Erythroblast (primary cell): ENCODE results near the gene FBXW7.

Experiments
- GATA1 ChIP-seq: IDR thresholded peaks from 2 replicates; pipeline ENCODE4 v1.6.1; 2011; ENCODE audit warnings: low read depth, mild to moderate bottlenecking, control low read depth, low read length, moderate library complexity
- POLR2A ChIP-seq: IDR thresholded peaks from 2 replicates; pipeline ENCODE4 v1.6.1; 2011; ENCODE audit warnings: mild to moderate bottlenecking, low read length

DNA sequence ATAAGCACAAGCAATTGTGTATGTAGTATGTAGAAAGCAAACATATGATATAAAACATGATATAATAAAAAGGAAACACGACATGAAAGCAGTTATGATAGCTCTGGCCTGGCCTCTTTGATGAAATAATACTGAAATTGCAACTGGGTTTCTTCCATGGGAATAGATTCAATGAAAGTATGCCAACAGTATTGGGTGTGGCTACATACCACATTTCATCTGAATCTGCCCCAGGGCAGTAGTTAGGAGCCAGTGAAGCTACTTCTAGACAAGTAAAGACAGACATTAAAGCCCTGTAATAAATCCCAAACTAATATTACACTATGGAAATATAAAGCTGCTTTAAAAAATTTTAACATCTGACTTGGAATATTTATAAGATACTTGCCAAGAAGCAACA, 207.3 kb downstream of the FBXW7 start:
- TF ChIP-seq POLR2A (no peak), GATA1 (no peak)
